Kidney (tissue), 14 donors: Measurements from ENCODE around the gene RALGPS1. TPM values are rescaled to one million over a fixed set of nuclear protein-coding genes. Genes with fewer than 3 reads are reported as not detected.
A peak's percentile ranks its signal among the peaks of the same experiment; 100 is the strongest.

Experiments used
- DNase-seq, 5 donors: peaks; one replicate each; pipeline ENCODE4 v3.0.0-alpha.2; 2013 to 2020
- FAIRE-seq: peaks from 2 replicates; lab custom pipeline; 2012; peaks lifted over from hg19 to GRCh38; lab: Jason Lieb, UNC
- H3K27ac ChIP-seq, 2 donors: one replicate each; pipeline ENCODE4 v1.7.0; 2013; ENCODE audit warnings: low read depth in 2 of 2, low read length in 2 of 2, inconsistent platforms in 1 of 2
- H3K27me3 ChIP-seq: one replicate; pipeline ENCODE4 v1.7.1; 2013; ENCODE audit warnings: low read length, inconsistent platforms; ENCODE audit not compliant: control insufficient read depth, insufficient read depth
- H3K36me3 ChIP-seq, 3 donors: one replicate each; pipeline versions ENCODE4 v1.7.0 to v1.7.1; 2013; ENCODE audit warnings: low read length in 3 of 3, control low read depth in 1 of 3, inconsistent platforms in 1 of 3; ENCODE audit not compliant: insufficient read depth in 3 of 3, control insufficient read depth in 2 of 3
- H3K4me1 ChIP-seq, 3 donors: one replicate each; pipeline versions ENCODE4 v1.7.0 to v1.7.1; 2013; ENCODE audit warnings: low read length in 3 of 3, inconsistent platforms in 1 of 3, low read depth in 1 of 3; ENCODE audit not compliant: control insufficient read depth in 2 of 3, insufficient read depth in 2 of 3
- H3K4me3 ChIP-seq, 3 donors: one replicate each; pipeline versions ENCODE4 v1.7.0 to v1.8.1; 2013; ENCODE audit warnings: low read length in 3 of 3, control low read depth in 1 of 3, inconsistent platforms in 1 of 3
- H3K9ac ChIP-seq, 3 donors: one replicate each; pipeline versions ENCODE4 v1.7.0 to v1.7.1; 2013; ENCODE audit warnings: low read length in 3 of 3, control low read depth in 1 of 3, inconsistent platforms in 1 of 3
- H3K9me3 ChIP-seq, 3 donors: one replicate each; pipeline versions ENCODE4 v1.7.0 to v1.7.1; 2013; ENCODE audit warnings: low read length in 3 of 3, control low read depth in 1 of 3, inconsistent platforms in 1 of 3; ENCODE audit not compliant: control insufficient read depth in 2 of 3, insufficient read depth in 1 of 3
- intact Hi-C: fragments of 100-400 bp; cut with DNase I; formaldehyde crosslinking; loops from one replicate; pipeline ENCODE4 v1.11.1; 2022
- polyA plus RNA-seq: library from polyadenylated mRNA; stranded (reverse); fragments of 350-450 nt; fragmentation: Illumina TruSeq; extraction: RNeasy Lipid Tissue Mini Kit (QIAGEN cat#74804); gene quantifications from one replicate; pipeline ENCODE4 v1.2.3, GENCODE V29; 2014; ENCODE audit warnings: low read depth, low replicate concordance; ENCODE audit not compliant: insufficient read depth
- total RNA-seq: library from RNA; stranded (reverse); fragmentation: NEBNext Ultra II Directional; extraction: Animal tissue kit (Norgen Biotek cat#: 25700); gene quantifications from one replicate; pipeline ENCODE4 v1.2.1, GENCODE V29; 2021
- TF ChIP-seq, protein P1 (sequence below): IDR thresholded peaks from 3 replicates; pipeline ENCODE4 v1.5.1; 2012; ENCODE audit warnings: mild to moderate bottlenecking, moderate library complexity, borderline replicate concordance; ENCODE audit not compliant: insufficient read depth; ENCODE audit errors: extremely low read depth
- donor health status: control.
- donor health status: control.
- donor health status: control.
- donor health status: control.
- donor health status: control.
- donor health status: DM: yes; HTN: yes; CAD: no.
- donor health status: Normal renal cell carcinoma (clear cell type).

RALGPS1 gene
- total and polyA plus RNA-seq, 2 donors from 2014 or later: 9.4 to 25.2 TPM

DNA sequence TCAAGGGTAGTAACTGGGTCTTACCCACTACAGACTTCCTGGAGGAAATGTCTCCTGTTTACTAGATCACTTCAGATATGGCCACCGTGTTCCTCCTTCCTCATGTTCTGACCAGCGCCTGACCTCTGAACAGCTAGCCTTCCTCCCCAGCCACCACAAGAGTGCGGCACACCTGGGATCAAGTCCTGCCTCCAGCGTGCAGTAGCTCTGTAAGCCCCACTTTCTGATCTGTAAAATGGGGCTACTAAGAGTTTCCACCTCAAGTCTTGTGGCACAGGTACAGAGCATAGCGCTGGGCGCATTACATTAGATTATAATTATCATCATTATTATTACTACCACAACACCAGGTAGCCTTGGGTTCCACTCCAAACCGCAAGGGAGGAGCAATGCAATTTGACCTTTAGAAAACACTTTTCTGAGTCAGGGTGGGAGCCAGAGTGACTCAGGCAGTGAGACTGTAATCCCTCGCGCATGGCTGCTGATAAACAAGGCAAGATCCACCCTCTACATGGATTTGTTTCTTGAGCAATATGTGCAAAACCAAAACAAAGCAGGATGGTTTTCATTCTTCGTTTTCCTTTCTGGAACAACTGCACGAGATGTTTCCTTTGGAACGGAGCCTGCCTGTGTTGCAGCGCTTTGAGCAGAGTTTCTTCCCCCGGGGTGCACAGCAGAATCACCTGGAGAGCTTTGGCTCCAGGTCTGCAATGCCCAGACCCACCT lies 272.8 kb downstream of the RALGPS1 start:
- Histone ChIP-seq H3K36me3 (no peaks in the 10 kb centered on the region), H3K27ac (peak overlapping the region; percentile 58 to 93), H3K4me1 (peaks cover 0 to 14% (median 8%) of the 10 kb centered on the region in 3 donors), H3K4me3 (no peak overlapping the region), H3K9me3 (no peaks in the 10 kb centered on the region), H3K9ac (peak overlapping the region in 1 of 3 donors; percentile 8), H3K27me3 (no peaks in the 10 kb centered on the region)
- TF ChIP-seq, protein P1, sequence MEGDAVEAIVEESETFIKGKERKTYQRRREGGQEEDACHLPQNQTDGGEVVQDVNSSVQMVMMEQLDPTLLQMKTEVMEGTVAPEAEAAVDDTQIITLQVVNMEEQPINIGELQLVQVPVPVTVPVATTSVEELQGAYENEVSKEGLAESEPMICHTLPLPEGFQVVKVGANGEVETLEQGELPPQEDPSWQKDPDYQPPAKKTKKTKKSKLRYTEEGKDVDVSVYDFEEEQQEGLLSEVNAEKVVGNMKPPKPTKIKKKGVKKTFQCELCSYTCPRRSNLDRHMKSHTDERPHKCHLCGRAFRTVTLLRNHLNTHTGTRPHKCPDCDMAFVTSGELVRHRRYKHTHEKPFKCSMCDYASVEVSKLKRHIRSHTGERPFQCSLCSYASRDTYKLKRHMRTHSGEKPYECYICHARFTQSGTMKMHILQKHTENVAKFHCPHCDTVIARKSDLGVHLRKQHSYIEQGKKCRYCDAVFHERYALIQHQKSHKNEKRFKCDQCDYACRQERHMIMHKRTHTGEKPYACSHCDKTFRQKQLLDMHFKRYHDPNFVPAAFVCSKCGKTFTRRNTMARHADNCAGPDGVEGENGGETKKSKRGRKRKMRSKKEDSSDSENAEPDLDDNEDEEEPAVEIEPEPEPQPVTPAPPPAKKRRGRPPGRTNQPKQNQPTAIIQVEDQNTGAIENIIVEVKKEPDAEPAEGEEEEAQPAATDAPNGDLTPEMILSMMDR: no peak
- intact Hi-C loops: no loop called here
- FAIRE-seq: no peak
- peak in 2 of 5 donors; percentile 75 to 76 for DNase-seq

DNA sequence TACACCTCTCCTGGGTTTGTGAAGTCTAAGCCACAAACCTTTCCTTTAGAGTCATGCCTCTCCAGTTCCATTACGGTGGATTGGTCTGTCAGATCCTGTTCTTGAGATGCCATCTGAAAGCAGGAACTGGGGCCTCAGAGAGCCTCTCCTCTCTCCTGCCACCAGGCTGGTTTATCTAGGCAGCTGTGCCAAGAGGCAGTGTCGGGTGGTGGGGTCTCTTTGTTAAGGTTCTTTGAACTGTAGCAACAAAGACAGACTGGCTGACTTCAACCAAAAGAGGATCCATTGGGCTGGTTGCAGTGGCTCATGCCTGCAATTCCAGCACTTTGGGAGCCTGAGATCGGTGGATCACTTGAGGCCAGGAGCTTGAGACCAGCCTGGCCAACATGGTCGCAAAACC lies 273.8 kb downstream of the RALGPS1 start:
- peak in 1 of 5 donors; percentile 55 for DNase-seq
- TF ChIP-seq, protein P1: no peak
- no peak overlapping the region for H3K4me3 ChIP-seq
- no peak overlapping the region for H3K9ac ChIP-seq
- peaks cover 0 to 14% (median 8%) of the 10 kb centered on the region in 3 donors for H3K4me1 ChIP-seq
- FAIRE-seq: no peak
- H3K27me3 ChIP-seq: no peaks in the 10 kb centered on the region
- no peak overlapping the region for H3K27ac ChIP-seq
- H3K9me3 ChIP-seq: no peaks in the 10 kb centered on the region
- intact Hi-C loops: no loop called here
- no peaks in the 10 kb centered on the region for H3K36me3 ChIP-seq

DNA sequence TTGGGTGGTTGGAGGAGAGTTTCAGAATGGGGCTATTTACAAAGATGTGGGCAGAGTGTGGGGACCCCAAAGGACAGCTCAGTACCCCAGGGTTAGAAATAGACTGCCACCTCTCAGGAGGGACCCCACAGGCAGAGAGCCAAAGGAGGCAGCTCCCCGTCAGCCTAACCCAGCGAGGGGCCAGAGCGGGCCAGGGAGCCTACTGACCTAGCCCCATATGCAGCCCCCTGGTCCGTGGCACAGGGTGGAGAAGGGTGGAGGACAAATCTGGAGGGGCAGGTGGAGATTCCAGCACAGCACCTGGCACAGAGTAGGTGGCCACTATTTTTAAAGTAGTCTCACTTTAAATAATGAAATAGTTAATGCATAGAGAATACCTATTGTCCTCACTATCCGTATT lies 275.0 kb downstream of the RALGPS1 start:
- DNase-seq: peak in 1 of 5 donors; percentile 59
- TF ChIP-seq, protein P1: no peak
- Histone ChIP-seq H3K27me3 (no peaks in the 10 kb centered on the region), H3K9me3 (no peaks in the 10 kb centered on the region), H3K4me1 (peaks cover 0 to 14% (median 8%) of the 10 kb centered on the region in 3 donors), H3K9ac (no peak overlapping the region), H3K27ac (no peak overlapping the region), H3K4me3 (no peak overlapping the region), H3K36me3 (no peaks in the 10 kb centered on the region)
- FAIRE-seq: no peak
- intact Hi-C loops: no loop called here
